IMR-90 (cell line): Measurements from ENCODE around the gene PCSK6. TPM values are rescaled to one million over a fixed set of nuclear protein-coding genes. Genes with fewer than 3 reads are reported as not detected.

ENCODE experiments used
- ATAC-seq: fragments of 200-7000 bp; cut with Tn5 transposase; 2 replicates; pipeline ENCODE4 v1.9.1; 2020; ENCODE audit warnings: low read depth, mild to moderate bottlenecking, moderate library complexity
- BruUV-seq: library from RNA; stranded (reverse); fragments of 400-500 nt; replicated peaks from 2 replicates; lab custom pipeline; 2021; lab: Mats Ljungman, UMichigan
- CTCF ChIA-PET: fragments of 300-600 bp; formaldehyde crosslinking; extraction: SDS; loops from one replicate; lab custom pipeline; 2021; ENCODE audit warnings: antibody characterized with exemption; lab: Yijun Ruan, JAX
- POLR2A ChIA-PET: fragments of 300-600 bp; sonication (Branson Sonifier 250); formaldehyde crosslinking; loops from one replicate; lab custom pipeline; 2022; ENCODE audit warnings: antibody characterized with exemption; ENCODE audit not compliant: unreplicated experiment; lab: Charles Lee
- DNase-seq: peaks from one replicate; pipeline ENCODE4 v3.0.0; 2013
- H2AFZ ChIP-seq: replicated peaks from 2 replicates; pipeline ENCODE3; 2013; ENCODE audit warnings: low read length, mild to moderate bottlenecking; ENCODE audit not compliant: poor library complexity
- H2AK5ac ChIP-seq: 2 replicates; pipeline ENCODE4 v1.6.1; 2013; ENCODE audit warnings: low read depth, low read length, inconsistent platforms
- H2AK9ac ChIP-seq: replicated peaks from 2 replicates; pipeline ENCODE3; 2013; ENCODE audit warnings: mild to moderate bottlenecking, low read depth, low read length, moderate library complexity; ENCODE audit not compliant: poor library complexity
- H2BK120ac ChIP-seq: 2 replicates; pipeline ENCODE4 v1.6.1; 2013; ENCODE audit warnings: low read depth, low read length, inconsistent platforms
- H2BK15ac ChIP-seq: 3 replicates; pipeline ENCODE4 v1.6.1; 2013; ENCODE audit warnings: low read depth, low read length, inconsistent platforms
- H2BK20ac ChIP-seq: 2 replicates; pipeline ENCODE4 v1.6.1; 2013; ENCODE audit warnings: low read depth, mild to moderate bottlenecking, inconsistent platforms, low read length, moderate library complexity
- H2BK5ac ChIP-seq: 2 replicates; pipeline ENCODE4 v1.6.1; 2013; ENCODE audit warnings: mild to moderate bottlenecking, low read depth, low read length, inconsistent platforms; ENCODE audit not compliant: poor library complexity, severe bottlenecking
- H3K14ac ChIP-seq: replicated peaks from 2 replicates; pipeline ENCODE4 v1.6.1; 2013; ENCODE audit warnings: low read depth, low read length, inconsistent platforms
- H3K18ac ChIP-seq: 2 replicates; pipeline ENCODE4 v1.6.1; 2013; ENCODE audit warnings: low read depth, low read length, control low read depth
- H3K23ac ChIP-seq: 2 replicates; pipeline ENCODE4 v1.6.1; 2013; ENCODE audit warnings: low read depth, low read length, inconsistent platforms
- H3K27ac ChIP-seq: 2 replicates; pipeline ENCODE4 v1.5.1; 2013; ENCODE audit warnings: mild to moderate bottlenecking, control low read depth, low read length; ENCODE audit not compliant: insufficient read depth
- H3K27me3 ChIP-seq: 2 replicates; pipeline ENCODE4 v1.6.1; 2013; ENCODE audit warnings: low read length; ENCODE audit not compliant: control insufficient read depth, insufficient read depth
- H3K36me3 ChIP-seq: 2 replicates; pipeline ENCODE4 v1.6.1; 2013; ENCODE audit warnings: low read length, mixed read lengths; ENCODE audit not compliant: control insufficient read depth, insufficient read depth
- H3K4ac ChIP-seq: 2 replicates; pipeline ENCODE4 v1.6.1; 2013; ENCODE audit warnings: low read depth, low read length, inconsistent platforms
- H3K4me1 ChIP-seq: 2 replicates; pipeline ENCODE4 v1.6.1; 2013; ENCODE audit warnings: low read length, mixed read lengths; ENCODE audit not compliant: control insufficient read depth, insufficient read depth
- H3K4me2 ChIP-seq: 2 replicates; pipeline ENCODE4 v1.6.1; 2013; ENCODE audit warnings: low read depth, mild to moderate bottlenecking, control low read depth, low read length, moderate library complexity
- H3K4me3 ChIP-seq: 2 replicates; pipeline ENCODE4 v1.5.1; 2013; ENCODE audit warnings: low read depth, mild to moderate bottlenecking, control low read depth, low read length, moderate library complexity; ENCODE audit not compliant: insufficient read depth
- H3K56ac ChIP-seq: 2 replicates; pipeline ENCODE4 v1.6.1; 2013; ENCODE audit warnings: low read length, inconsistent platforms; ENCODE audit not compliant: insufficient read depth; ENCODE audit errors: extremely low read depth
- H3K79me1 ChIP-seq, 2 experiments: 2 replicates each; pipeline ENCODE4 v1.6.1; 2013; ENCODE audit warnings: low read length in 2 of 2, inconsistent platforms in 1 of 2, low read depth in 1 of 2
- H3K9ac ChIP-seq: 2 replicates; pipeline ENCODE4 v1.6.1; 2013; ENCODE audit warnings: low read depth, low read length, control low read depth
- H3K9me1 ChIP-seq: 2 replicates; pipeline ENCODE4 v1.6.1; 2013; ENCODE audit warnings: low read length, inconsistent platforms; ENCODE audit not compliant: insufficient read depth
- H3K9me3 ChIP-seq: 2 replicates; pipeline ENCODE4 v1.6.1; 2013; ENCODE audit warnings: low read length; ENCODE audit not compliant: control insufficient read depth, insufficient read depth
- H4K20me1 ChIP-seq: 2 replicates; pipeline ENCODE4 v1.6.1; 2013; ENCODE audit warnings: low read length, inconsistent platforms; ENCODE audit not compliant: insufficient read depth
- H4K5ac ChIP-seq: 2 replicates; pipeline ENCODE4 v1.6.1; 2013; ENCODE audit warnings: mild to moderate bottlenecking, low read depth, low read length, control low read depth
- H4K8ac ChIP-seq, 2 experiments: 2 replicates each; pipeline ENCODE4 v1.6.1; 2013; ENCODE audit warnings: low read depth in 2 of 2, low read length in 2 of 2, control low read depth in 1 of 2, inconsistent platforms in 1 of 2
- H4K91ac ChIP-seq: 2 replicates; pipeline ENCODE4 v1.6.1; 2013; ENCODE audit warnings: low read depth, low read length, inconsistent platforms; ENCODE audit not compliant: insufficient read depth
- BHLHE40 ChIP-seq: fragments of 150-350 bp; IDR thresholded peaks from 2 replicates; pipeline ENCODE4 v1.6.1; 2016; ENCODE audit warnings: mild to moderate bottlenecking, low read depth, low read length
- CEBPB ChIP-seq: IDR thresholded peaks from 2 replicates; pipeline ENCODE4 v1.6.1; 2012; ENCODE audit warnings: low read depth, low read length, improper control_type of control experiment
- CHD1 ChIP-seq: IDR thresholded peaks from 2 replicates; pipeline ENCODE4 v1.6.1; 2012; ENCODE audit warnings: low read depth, low read length, improper control_type of control experiment
- MAFK ChIP-seq: IDR thresholded peaks from 2 replicates; pipeline ENCODE4 v1.6.1; 2012; ENCODE audit warnings: low read depth, low read length, improper control_type of control experiment
- MXI1 ChIP-seq: IDR thresholded peaks from 2 replicates; pipeline ENCODE4 v1.6.1; 2012; ENCODE audit warnings: low read depth, mild to moderate bottlenecking, low read length, moderate library complexity, borderline replicate concordance
- RAD21 ChIP-seq: IDR thresholded peaks from 2 replicates; pipeline ENCODE4 v1.6.1; 2012; ENCODE audit warnings: low read length, improper control_type of control experiment
- RFX5 ChIP-seq: IDR thresholded peaks from 2 replicates; pipeline ENCODE4 v1.8.0; 2012; ENCODE audit warnings: low read depth, mild to moderate bottlenecking, low read length, moderate library complexity
- WGBS, 2 experiments: methylation state at CpG; one replicate each; pipeline versions ENCODE4 v1.1.5 to v1.1.7; 2013; ENCODE audit warnings: missing lambda C conversion rate in 2 of 2; ENCODE audit not compliant: insufficient read length in 1 of 2; ENCODE audit errors: extremely low coverage in 2 of 2; 5-methylcytosine and 5-hydroxymethylcytosine counted together
- dilution Hi-C: fragments of 300-500 bp; cut with HindIII; formaldehyde crosslinking; loops from one replicate; pipeline ENCODE4 v1.14.3; 2018; ENCODE audit warnings: low sequenced_read_pairs; ENCODE audit not compliant: unreplicated experiment
- in situ Hi-C: fragments of 300-500 bp; cut with MboI; formaldehyde crosslinking; loops from 3 replicates; pipeline ENCODE4 v1.14.3; 2019; ENCODE audit warnings: low sequenced_read_pairs, inconsistent platforms, mixed read lengths
- intact Hi-C: fragments of 100-400 bp; cut with micrococcal nuclease; formaldehyde crosslinking; loops from 2 replicates; pipeline ENCODE4 v1.10.0; 2022
- polyA plus RNA-seq, 3 experiments: library from polyadenylated mRNA; depleted of rRNA; stranded (reverse); fragments of >200 nt; gene quantifications; 2 replicates each; pipeline ENCODE4 v1.2.3, GENCODE V29; 2012; ENCODE audit warnings: low replicate concordance in 1 of 3
- total RNA-seq: library from RNA; depleted of rRNA; stranded (reverse); fragments of >200 nt; gene quantifications from 2 replicates; pipeline ENCODE4 v1.2.3, GENCODE V29; 2012

Gene PCSK6
- total and polyA plus RNA-seq, 2 of the 4 experiments (the other 2 are of a cell fraction) = not detected

DNA sequence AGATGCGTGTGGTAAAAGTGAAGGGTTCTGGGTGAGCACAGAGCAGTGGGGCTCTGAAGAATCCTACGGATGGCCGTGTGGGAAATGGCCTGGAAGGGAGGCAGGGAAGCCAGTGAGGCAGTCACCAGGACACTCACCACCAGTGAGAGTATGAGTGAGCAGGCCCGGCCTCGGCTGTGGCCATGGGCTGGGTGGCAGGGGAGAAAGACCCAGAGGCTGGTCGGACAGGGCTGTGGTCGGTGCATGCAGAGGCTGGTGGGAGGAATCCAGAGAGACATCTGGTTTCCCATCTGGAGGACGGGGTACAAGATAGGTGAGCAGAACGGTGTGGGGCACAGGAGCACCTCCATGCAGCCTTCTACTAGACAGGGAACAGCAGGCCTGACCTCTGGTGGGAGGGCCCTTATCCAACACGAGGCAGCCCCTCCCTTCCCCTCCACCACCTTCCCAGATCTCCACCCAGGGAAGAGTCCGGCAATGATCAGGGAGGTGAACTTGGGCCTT, 10.1 kb downstream of the PCSK6 start:
- Histone ChIP-seq H3K9me3 (no peaks in the 10 kb centered on the region), H3K36me3 (no peaks in the 10 kb centered on the region), H2AFZ (no peak overlapping the region), H3K9me1 (no peaks in the 10 kb centered on the region; the same call in 1 of the 2 replicates), H3K18ac (no peak overlapping the region), H2BK5ac (no peak overlapping the region), H3K27me3 (peaks cover 10% of the 10 kb centered on the region), H2BK120ac (no peak overlapping the region), H2BK20ac (no peak overlapping the region), H2BK15ac (no peak overlapping the region), H3K4me3 (no peak overlapping the region), H3K4me2 (no peak overlapping the region), H3K79me1 (no peaks in the 10 kb centered on the region), H4K8ac (no peak overlapping the region), H3K23ac (no peak overlapping the region), H3K27ac (no peak overlapping the region), H3K14ac (no peak overlapping the region), H3K56ac (no peak overlapping the region), H4K20me1 (no peaks in the 10 kb centered on the region), H3K9ac (no peak overlapping the region), H3K4me1 (no peaks in the 10 kb centered on the region), H4K91ac (no peak overlapping the region), H2AK9ac (no peak overlapping the region), H4K5ac (no peak overlapping the region), H2AK5ac (no peak overlapping the region), H3K4ac (no peak overlapping the region)
- ChIA-PET CTCF (no interaction called here), POLR2A (no interaction called here)
- dilution Hi-C loops = no loop called here
- DNase-seq (no peak), ATAC-seq (no peak)
- no TSS peak for BruUV-seq
- in situ Hi-C loops = no loop called here
- WGBS, 2 experiments = 82% methylated on average over 2 of the region's 11 CpGs; no CpG with 5 or more reads in 1 of the 2 experiments
- TF ChIP-seq CHD1 (no peak), CEBPB (no peak), MXI1 (no peak), RAD21 (no peak), BHLHE40 (no peak), RFX5 (no peak), MAFK (no peak)
- intact Hi-C loops = no loop called here
